NK-92 (cell line): ENCODE results near the gene DNM3.
"Not testable (repeated sequence)": the region's sequence is repeated elsewhere in the genome, so short reads cannot be mapped to it uniquely, and the experiment has no call there.

Experiments
- DNase-seq: peaks from one replicate; lab custom pipeline; 2025; ENCODE audit not compliant: unreplicated experiment; lab: John Stamatoyannopoulos, UW

DNM3 gene

GRCh38 chr1:172347416-172347815, 506.1 kb downstream of the DNM3 start:
- no peak for DNase-seq

GRCh38 chr1:172350856-172351255, 509.6 kb downstream of the DNM3 start:
- no peak for DNase-seq

- no peak for DNase-seq
Measured at GRCh38 chr1:172351346-172351745, 510.0 kb downstream of the DNM3 start.

- DNase-seq, result no peak
Measured at GRCh38 chr1:172351754-172352161, 510.5 kb downstream of the DNM3 start.

GRCh38 chr1:172352435-172352834, 511.1 kb downstream of the DNM3 start:
- no peak for DNase-seq

- DNase-seq, result no peak
Measured at GRCh38 chr1:172354291-172355274, 513.3 kb downstream of the DNM3 start.

- DNase-seq, result no peak
Measured at GRCh38 chr1:172356620-172357019, 515.3 kb downstream of the DNM3 start.

GRCh38 chr1:172357753-172358385, 516.6 kb downstream of the DNM3 start:
- no peak for DNase-seq

- DNase-seq, result no peak
Measured at GRCh38 chr1:172359491-172359999, 518.2 kb downstream of the DNM3 start.

GRCh38 chr1:172360511-172360910, 519.2 kb downstream of the DNM3 start:
- no peak for DNase-seq

- DNase-seq, result no peak
Measured at GRCh38 chr1:172360985-172361384, 519.7 kb downstream of the DNM3 start.

GRCh38 chr1:172363852-172364251, 522.6 kb downstream of the DNM3 start:
- DNase-seq, result no peak

GRCh38 chr1:172371646-172372045, 530.3 kb downstream of the DNM3 start:
- not testable (repeated sequence) for DNase-seq

GRCh38 chr1:172373864-172374263, 532.6 kb downstream of the DNM3 start:
- no peak for DNase-seq

GRCh38 chr1:172375211-172375631, 533.9 kb downstream of the DNM3 start:
- DNase-seq, result no peak

GRCh38 chr1:172376431-172376830, 535.1 kb downstream of the DNM3 start:
- no peak for DNase-seq

- DNase-seq, result no peak
Measured at GRCh38 chr1:172377565-172377964, 536.3 kb downstream of the DNM3 start.

- no peak for DNase-seq
Measured at GRCh38 chr1:172378109-172378760, 536.9 kb downstream of the DNM3 start.

GRCh38 chr1:172380441-172381244, 539.3 kb downstream of the DNM3 start:
- DNase-seq, result no peak

GRCh38 chr1:172381946-172382345, 540.6 kb downstream of the DNM3 start:
- DNase-seq, result no peak

GRCh38 chr1:172382406-172382805, 541.1 kb downstream of the DNM3 start:
- DNase-seq, result no peak
